Loucy (cell line): ENCODE results near the gene ETS2.
A peak's percentile ranks its signal among the peaks of the same experiment; 100 is the strongest.

ENCODE experiments used
- H2AFZ ChIP-seq: fragments of 200-600 bp; sonication (generic); 2 replicates; pipeline ENCODE4 v1.6.0; 2016; ENCODE audit warnings: antibody characterized with exemption, mild to moderate bottlenecking, low read length, moderate library complexity
- H3F3A ChIP-seq: fragments of 200-600 bp; 2 replicates; pipeline ENCODE4 v1.6.0; 2016; ENCODE audit warnings: antibody characterized with exemption, low read depth, mild to moderate bottlenecking
- H3K27me3 ChIP-seq: fragments of 200-600 bp; sonication (generic); 2 replicates; pipeline ENCODE4 v1.6.1; 2014; ENCODE audit warnings: low read length, mild to moderate bottlenecking; ENCODE audit not compliant: insufficient read depth, poor library complexity, severe bottlenecking
- H3K36me3 ChIP-seq: fragments of 200-600 bp; sonication (generic); 2 replicates; pipeline ENCODE4 v1.6.1; 2016; ENCODE audit warnings: low read length; ENCODE audit not compliant: insufficient read depth
- H3K4me1 ChIP-seq: fragments of 200-600 bp; sonication (generic); 2 replicates; pipeline ENCODE4 v1.5.1; 2014; ENCODE audit warnings: low read length, mild to moderate bottlenecking; ENCODE audit not compliant: insufficient read depth, poor library complexity, severe bottlenecking
- H3K4me2 ChIP-seq: fragments of 200-600 bp; sonication (generic); 2 replicates; pipeline ENCODE4 v1.6.0; 2014; ENCODE audit warnings: antibody characterized with exemption, low read length, low read depth, mild to moderate bottlenecking; ENCODE audit not compliant: poor library complexity, severe bottlenecking
- H3K4me3 ChIP-seq: fragments of 200-600 bp; sonication (generic); 2 replicates; pipeline ENCODE4 v1.5.1; 2014; ENCODE audit warnings: low read length, mild to moderate bottlenecking, mixed read lengths; ENCODE audit not compliant: poor library complexity, severe bottlenecking
- H3K79me2 ChIP-seq: fragments of 200-600 bp; sonication (generic); 2 replicates; pipeline ENCODE4 v1.6.1; 2014; ENCODE audit warnings: low read length; ENCODE audit not compliant: insufficient read depth
- H3K9ac ChIP-seq: fragments of 200-600 bp; sonication (generic); 2 replicates; pipeline ENCODE4 v1.6.0; 2014; ENCODE audit warnings: mild to moderate bottlenecking, low read depth, low read length, moderate library complexity; ENCODE audit not compliant: poor library complexity, severe bottlenecking
- H3K9me2 ChIP-seq: fragments of 200-600 bp; sonication (generic); replicated peaks from 2 replicates; pipeline ENCODE4 v1.6.1; 2016; ENCODE audit warnings: low read depth, low read length, mixed read lengths
- H3K9me3 ChIP-seq: fragments of 200-600 bp; sonication (generic); 2 replicates; pipeline ENCODE4 v1.6.1; 2014; ENCODE audit warnings: mild to moderate bottlenecking, antibody characterized with exemption, low read length, low read depth; ENCODE audit not compliant: insufficient read depth
- H4K20me1 ChIP-seq: fragments of 200-600 bp; sonication (generic); 2 replicates; pipeline ENCODE4 v1.6.0; 2014; ENCODE audit warnings: antibody characterized with exemption, low read length, mild to moderate bottlenecking; ENCODE audit not compliant: insufficient read depth, poor library complexity, severe bottlenecking
- EZH2phosphoT487 ChIP-seq: fragments of 200-600 bp; IDR thresholded peaks from 2 replicates; pipeline ENCODE4 v1.6.1; 2018; ENCODE audit warnings: antibody characterized with exemption, mild to moderate bottlenecking, moderate library complexity, borderline replicate concordance
- TF ChIP-seq, protein P1 (sequence below): fragments of 200-600 bp; sonication (generic); conservative IDR thresholded peaks from 2 replicates; pipeline ENCODE4 v1.5.1; 2014; ENCODE audit warnings: mild to moderate bottlenecking, antibody characterized with exemption, low read length

ETS2 gene

GRCh38 chr21:38823737-38824123 lies 18.0 kb downstream of the ETS2 start:
- Histone ChIP-seq H3K9me2 (no peaks in the 10 kb centered on the region), H4K20me1 (no peaks in the 10 kb centered on the region), H3K36me3 (peaks cover 58% of the 10 kb centered on the region), H3K4me2 (peak overlapping the region; percentile 50), H3K9ac (no peak overlapping the region), H2AFZ (no peak overlapping the region), H3K79me2 (no peaks in the 10 kb centered on the region; the same call in 1 of the 2 replicates), H3K9me3 (peaks cover 9% of the 10 kb centered on the region; the same call in 1 of the 2 replicates), H3K4me3 (no peak overlapping the region), H3F3A (0 out of 2 replicates have a peak, but pooled peaks cover 4% of the 10 kb centered on the region), H3K27me3 (no peaks in the 10 kb centered on the region), H3K4me1 (peaks cover 10% of the 10 kb centered on the region)
- TF ChIP-seq, protein P1, sequence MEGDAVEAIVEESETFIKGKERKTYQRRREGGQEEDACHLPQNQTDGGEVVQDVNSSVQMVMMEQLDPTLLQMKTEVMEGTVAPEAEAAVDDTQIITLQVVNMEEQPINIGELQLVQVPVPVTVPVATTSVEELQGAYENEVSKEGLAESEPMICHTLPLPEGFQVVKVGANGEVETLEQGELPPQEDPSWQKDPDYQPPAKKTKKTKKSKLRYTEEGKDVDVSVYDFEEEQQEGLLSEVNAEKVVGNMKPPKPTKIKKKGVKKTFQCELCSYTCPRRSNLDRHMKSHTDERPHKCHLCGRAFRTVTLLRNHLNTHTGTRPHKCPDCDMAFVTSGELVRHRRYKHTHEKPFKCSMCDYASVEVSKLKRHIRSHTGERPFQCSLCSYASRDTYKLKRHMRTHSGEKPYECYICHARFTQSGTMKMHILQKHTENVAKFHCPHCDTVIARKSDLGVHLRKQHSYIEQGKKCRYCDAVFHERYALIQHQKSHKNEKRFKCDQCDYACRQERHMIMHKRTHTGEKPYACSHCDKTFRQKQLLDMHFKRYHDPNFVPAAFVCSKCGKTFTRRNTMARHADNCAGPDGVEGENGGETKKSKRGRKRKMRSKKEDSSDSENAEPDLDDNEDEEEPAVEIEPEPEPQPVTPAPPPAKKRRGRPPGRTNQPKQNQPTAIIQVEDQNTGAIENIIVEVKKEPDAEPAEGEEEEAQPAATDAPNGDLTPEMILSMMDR = no peak
- TF ChIP-seq EZH2phosphoT487 = no peak

DNA sequence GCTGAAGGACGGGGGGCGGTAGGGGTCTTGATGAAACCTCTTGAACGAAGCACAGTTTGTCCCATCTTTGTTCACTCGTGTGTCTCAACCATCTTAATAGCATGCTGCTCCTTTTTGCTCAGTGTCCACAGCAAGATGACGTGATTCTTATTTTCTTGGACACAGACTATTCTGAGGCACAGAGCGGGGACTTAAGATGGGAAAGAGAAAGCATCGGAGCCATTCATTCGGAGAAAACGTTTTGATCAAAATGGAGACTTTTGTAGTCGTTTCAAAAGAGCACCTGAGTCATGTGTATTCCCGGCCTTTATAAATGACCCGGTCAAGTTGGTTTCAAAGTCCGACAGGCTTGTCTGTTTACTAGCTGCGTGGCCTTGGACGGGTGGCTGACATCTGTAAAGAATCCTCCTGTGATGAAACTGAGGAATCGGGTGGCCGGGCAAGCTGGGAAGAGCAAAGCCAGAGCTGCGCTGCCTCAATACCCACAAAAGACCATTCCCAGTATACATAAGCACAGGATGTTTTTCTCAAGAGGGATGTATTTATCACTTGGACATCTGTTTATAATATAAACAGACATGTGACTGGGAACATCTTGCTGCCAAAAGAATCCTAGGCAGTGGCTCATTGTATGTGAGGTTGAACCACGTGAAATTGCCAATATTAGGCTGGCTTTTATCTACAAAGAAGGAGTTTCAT lies 18.5 kb downstream of the ETS2 start:
- no peaks in the 10 kb centered on the region for H4K20me1 ChIP-seq
- H3K9me3 ChIP-seq = peaks cover 6% of the 10 kb centered on the region; the same call in 1 of the 2 replicates
- H3K27me3 ChIP-seq = no peaks in the 10 kb centered on the region
- no peak overlapping the region for H3K4me3 ChIP-seq
- H3K79me2 ChIP-seq = no peaks in the 10 kb centered on the region; the same call in 1 of the 2 replicates
- H2AFZ ChIP-seq = no peak overlapping the region
- peak overlapping the region; percentile 50 for H3K4me2 ChIP-seq
- H3K36me3 ChIP-seq = peaks cover 52% of the 10 kb centered on the region
- H3K4me1 ChIP-seq = peaks cover 10% of the 10 kb centered on the region
- H3K9me2 ChIP-seq = no peaks in the 10 kb centered on the region
- TF ChIP-seq, protein P1 = no peak
- no peak for TF ChIP-seq EZH2phosphoT487
- no peak overlapping the region for H3K9ac ChIP-seq
- 0 out of 2 replicates have a peak, but pooled peaks cover 4% of the 10 kb centered on the region for H3F3A ChIP-seq

DNA sequence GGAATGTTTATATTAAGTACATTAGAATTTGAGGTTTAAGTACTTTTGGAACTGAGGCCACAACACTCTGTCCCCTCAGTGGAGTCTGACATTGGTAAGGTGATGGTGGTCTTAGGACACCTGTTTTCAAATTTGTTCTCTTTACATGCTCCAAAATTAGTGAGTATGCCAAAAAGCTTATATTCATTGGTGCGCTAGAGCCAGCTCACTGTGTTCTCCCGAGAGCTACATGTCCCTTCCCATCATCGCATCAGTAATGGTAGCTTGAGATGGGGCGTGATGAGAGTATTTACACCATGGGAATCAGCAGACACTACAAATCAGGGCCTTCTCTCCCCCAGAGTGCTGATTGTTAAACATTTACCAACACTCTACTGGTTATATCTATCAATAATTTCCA lies 19.5 kb downstream of the ETS2 start:
- peaks cover 6% of the 10 kb centered on the region; the same call in 1 of the 2 replicates for H3K9me3 ChIP-seq
- no peak overlapping the region for H3K4me2 ChIP-seq
- no peaks in the 10 kb centered on the region for H3K79me2 ChIP-seq
- no peaks in the 10 kb centered on the region for H3K9me2 ChIP-seq
- H3K9ac ChIP-seq = no peak overlapping the region
- H4K20me1 ChIP-seq = no peaks in the 10 kb centered on the region
- H2AFZ ChIP-seq = no peak overlapping the region
- 0 out of 2 replicates have a peak, but pooled peaks cover 4% of the 10 kb centered on the region for H3F3A ChIP-seq
- no peak overlapping the region for H3K4me3 ChIP-seq
- peaks cover 10% of the 10 kb centered on the region for H3K4me1 ChIP-seq
- TF ChIP-seq, protein P1 = no peak
- TF ChIP-seq EZH2phosphoT487 = no peak
- H3K36me3 ChIP-seq = peaks cover 42% of the 10 kb centered on the region
- no peaks in the 10 kb centered on the region for H3K27me3 ChIP-seq
